GM12801 (cell line): ENCODE data around the gene SIVA1.

Experiments used
- TF ChIP-seq, protein P1 (sequence below): IDR thresholded peaks from one replicate; pipeline ENCODE4 v1.5.1; 2011; ENCODE audit warnings: control low read depth; ENCODE audit not compliant: insufficient read length; ENCODE audit errors: extremely low read depth

Gene SIVA1

GRCh38 chr14:104788873-104789663 lies 36.1 kb downstream of the SIVA1 start:
- TF ChIP-seq, protein P1, sequence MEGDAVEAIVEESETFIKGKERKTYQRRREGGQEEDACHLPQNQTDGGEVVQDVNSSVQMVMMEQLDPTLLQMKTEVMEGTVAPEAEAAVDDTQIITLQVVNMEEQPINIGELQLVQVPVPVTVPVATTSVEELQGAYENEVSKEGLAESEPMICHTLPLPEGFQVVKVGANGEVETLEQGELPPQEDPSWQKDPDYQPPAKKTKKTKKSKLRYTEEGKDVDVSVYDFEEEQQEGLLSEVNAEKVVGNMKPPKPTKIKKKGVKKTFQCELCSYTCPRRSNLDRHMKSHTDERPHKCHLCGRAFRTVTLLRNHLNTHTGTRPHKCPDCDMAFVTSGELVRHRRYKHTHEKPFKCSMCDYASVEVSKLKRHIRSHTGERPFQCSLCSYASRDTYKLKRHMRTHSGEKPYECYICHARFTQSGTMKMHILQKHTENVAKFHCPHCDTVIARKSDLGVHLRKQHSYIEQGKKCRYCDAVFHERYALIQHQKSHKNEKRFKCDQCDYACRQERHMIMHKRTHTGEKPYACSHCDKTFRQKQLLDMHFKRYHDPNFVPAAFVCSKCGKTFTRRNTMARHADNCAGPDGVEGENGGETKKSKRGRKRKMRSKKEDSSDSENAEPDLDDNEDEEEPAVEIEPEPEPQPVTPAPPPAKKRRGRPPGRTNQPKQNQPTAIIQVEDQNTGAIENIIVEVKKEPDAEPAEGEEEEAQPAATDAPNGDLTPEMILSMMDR, result no peak

- TF ChIP-seq, protein P1, result no peak
Measured at GRCh38 chr14:104789752-104790743, 37.1 kb downstream of the SIVA1 start.

- TF ChIP-seq, protein P1, result no peak
Measured at GRCh38 chr14:104791425-104791824, 38.5 kb downstream of the SIVA1 start.

- TF ChIP-seq, protein P1, result no peak
Measured at GRCh38 chr14:104792101-104792884, 39.3 kb downstream of the SIVA1 start.

DNA sequence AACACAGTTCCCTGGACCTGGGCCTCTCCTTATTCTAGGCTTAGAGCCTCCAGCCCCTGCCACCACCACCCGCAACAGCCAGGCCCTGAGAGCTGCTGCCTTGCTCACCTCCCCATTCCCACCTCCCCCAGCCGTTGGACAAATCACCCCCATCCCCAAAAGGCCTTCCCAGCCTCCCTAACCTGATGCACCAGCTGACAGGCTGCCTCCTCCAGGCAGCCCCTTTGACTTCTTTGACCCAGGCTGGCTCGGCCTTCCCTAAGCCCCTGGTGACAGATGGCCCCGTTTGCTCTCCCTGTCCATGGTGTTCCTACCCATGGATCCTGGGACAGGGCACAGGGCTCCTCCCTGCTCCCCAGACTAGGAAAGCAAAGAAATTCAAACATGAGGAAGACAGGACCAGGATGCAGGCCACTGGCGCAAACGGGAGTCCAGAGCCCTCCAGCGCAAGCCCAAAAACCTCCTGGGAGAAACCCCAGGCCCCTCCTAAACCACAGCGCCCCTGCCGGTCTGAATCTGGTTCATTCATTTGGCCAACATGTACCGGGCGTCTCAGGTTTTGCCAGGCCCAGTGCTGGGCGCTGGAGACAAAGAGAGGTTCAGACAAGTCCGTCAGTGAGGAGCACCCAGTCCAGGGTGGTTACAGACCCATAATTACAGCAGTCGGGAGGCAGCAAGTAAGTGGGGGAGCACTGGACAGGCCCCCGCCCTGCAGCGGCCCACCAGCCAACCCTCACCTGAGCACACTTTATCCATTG lies 40.2 kb downstream of the SIVA1 start:
- TF ChIP-seq, protein P1, result no peak

DNA sequence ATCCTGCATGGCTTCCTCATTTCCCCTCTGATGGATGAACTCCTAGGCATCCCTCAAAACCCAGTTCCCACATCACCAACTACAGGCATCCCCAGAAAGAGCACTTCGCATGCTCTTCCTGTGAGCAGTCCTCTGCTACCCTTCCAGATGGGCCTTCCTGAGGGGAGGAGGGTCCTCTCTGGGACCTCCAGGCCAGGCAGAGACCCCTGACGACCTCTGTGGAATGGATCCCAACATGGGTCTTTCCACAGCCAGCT lies 40.7 kb downstream of the SIVA1 start:
- TF ChIP-seq, protein P1, result no peak

- TF ChIP-seq, protein P1, result no peak
Measured at GRCh38 chr14:104794099-104794498, 41.2 kb downstream of the SIVA1 start.
